MCF 10A (cell line): ENCODE results near the gene AP1S2. TPM values are rescaled to one million over a fixed set of nuclear protein-coding genes. Genes with fewer than 3 reads are reported as not detected.

Experiments used
- BruUV-seq: library from RNA; stranded (reverse); fragments of 400-500 nt; replicated peaks from 2 replicates; lab custom pipeline; 2021; lab: Mats Ljungman, UMichigan
- CTCF ChIA-PET: fragments of 300-600 bp; sonication (Branson Sonifier 250); formaldehyde crosslinking; extraction: SDS; loops from one replicate; lab custom pipeline; 2021; ENCODE audit warnings: antibody characterized with exemption, inconsistent platforms; lab: Yijun Ruan, JAX
- POLR2A ChIA-PET: fragments of 300-600, 350-650 bp; sonication (Branson Sonifier 250); formaldehyde crosslinking; extraction: SDS; loops from one replicate; lab custom pipeline; 2020; ENCODE audit warnings: antibody characterized with exemption, inconsistent platforms; lab: Yijun Ruan, JAX
- DNase-seq: peaks from one replicate; pipeline ENCODE4 v3.0.0-alpha.2; 2018; ENCODE audit not compliant: unreplicated experiment
- H3K27ac Mint-ChIP-seq: one replicate; pipeline ENCODE4 v1.8.0; 2022; ENCODE audit warnings: mild to moderate bottlenecking, low read depth, mixed read lengths; ENCODE audit not compliant: unreplicated experiment
- H3K27me3 Mint-ChIP-seq: one replicate; pipeline ENCODE4 v1.8.0; 2022; ENCODE audit warnings: mixed read lengths; ENCODE audit not compliant: insufficient read depth, unreplicated experiment
- H3K36me3 Mint-ChIP-seq: one replicate; pipeline ENCODE4 v1.8.0; 2022; ENCODE audit warnings: mild to moderate bottlenecking, moderate library complexity, mixed read lengths; ENCODE audit not compliant: insufficient read depth, unreplicated experiment
- H3K4me1 Mint-ChIP-seq: one replicate; pipeline ENCODE4 v1.8.0; 2022; ENCODE audit warnings: mixed read lengths; ENCODE audit not compliant: insufficient read depth, unreplicated experiment
- H3K4me3 Mint-ChIP-seq: one replicate; pipeline ENCODE4 v1.8.0; 2022; ENCODE audit warnings: mild to moderate bottlenecking, moderate library complexity, mixed read lengths; ENCODE audit not compliant: unreplicated experiment
- H3K9me3 Mint-ChIP-seq: one replicate; pipeline ENCODE4 v1.8.0; 2022; ENCODE audit warnings: mixed read lengths; ENCODE audit not compliant: unreplicated experiment
- intact Hi-C: fragments of 100-400 bp; cut with micrococcal nuclease; formaldehyde crosslinking; loops from 2 replicates; pipeline ENCODE4 v1.14.1; 2022
- total RNA-seq: library from RNA; stranded (reverse); gene quantifications from 2 replicates; pipeline ENCODE4 v1.2.3, GENCODE V29; 2022
- TF ChIP-seq, protein P1 (sequence below): fragments of 200-600 bp; IDR thresholded peaks from one replicate; pipeline ENCODE4 v1.8.0; 2022; ENCODE audit warnings: antibody characterized with exemption, mild to moderate bottlenecking; ENCODE audit not compliant: unreplicated experiment

The AP1S2 gene
- total RNA-seq, 1 experiment from 2014 or later, result 9.4 TPM

DNA sequence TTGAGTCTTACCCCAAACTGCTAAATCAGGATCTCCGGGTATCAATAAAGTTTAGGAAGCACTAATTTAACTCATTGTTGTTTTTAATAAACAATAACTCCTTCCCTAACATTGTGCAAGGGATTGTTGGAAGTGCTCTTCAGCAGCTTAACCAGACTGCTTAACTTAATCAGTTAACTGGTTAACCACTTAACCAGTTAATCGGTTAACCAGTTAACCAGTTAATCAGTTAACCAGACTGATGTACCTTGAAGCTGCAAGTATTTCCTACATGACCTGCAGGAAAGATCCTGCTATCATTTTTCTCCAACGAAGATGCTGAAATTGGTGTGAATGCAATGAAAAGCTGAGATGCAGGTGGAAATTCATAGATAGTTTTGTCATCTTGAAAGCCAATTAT is 40.1 kb upstream of the AP1S2 start:
- Mint-ChIP-seq H3K9me3 (no peaks in the 10 kb centered on the region), H3K27me3 (peaks cover 39% of the 10 kb centered on the region), H3K27ac (no peak overlapping the region), H3K36me3 (peaks cover 5% of the 10 kb centered on the region), H3K4me3 (no peak overlapping the region), H3K4me1 (no peaks in the 10 kb centered on the region)
- DNase-seq, result no peak
- ChIA-PET POLR2A (interaction anchor here (0.6 kb wide), 1 partner anchor 538 kb away, joined by 3 read pairs; no protein-coding TSS in a partner anchor), CTCF (interaction anchor here (0.6 kb wide), 1 partner anchor 74 kb away, joined by 3 read pairs; no protein-coding TSS in a partner anchor)
- no TSS peak for BruUV-seq
- TF ChIP-seq, protein P1, sequence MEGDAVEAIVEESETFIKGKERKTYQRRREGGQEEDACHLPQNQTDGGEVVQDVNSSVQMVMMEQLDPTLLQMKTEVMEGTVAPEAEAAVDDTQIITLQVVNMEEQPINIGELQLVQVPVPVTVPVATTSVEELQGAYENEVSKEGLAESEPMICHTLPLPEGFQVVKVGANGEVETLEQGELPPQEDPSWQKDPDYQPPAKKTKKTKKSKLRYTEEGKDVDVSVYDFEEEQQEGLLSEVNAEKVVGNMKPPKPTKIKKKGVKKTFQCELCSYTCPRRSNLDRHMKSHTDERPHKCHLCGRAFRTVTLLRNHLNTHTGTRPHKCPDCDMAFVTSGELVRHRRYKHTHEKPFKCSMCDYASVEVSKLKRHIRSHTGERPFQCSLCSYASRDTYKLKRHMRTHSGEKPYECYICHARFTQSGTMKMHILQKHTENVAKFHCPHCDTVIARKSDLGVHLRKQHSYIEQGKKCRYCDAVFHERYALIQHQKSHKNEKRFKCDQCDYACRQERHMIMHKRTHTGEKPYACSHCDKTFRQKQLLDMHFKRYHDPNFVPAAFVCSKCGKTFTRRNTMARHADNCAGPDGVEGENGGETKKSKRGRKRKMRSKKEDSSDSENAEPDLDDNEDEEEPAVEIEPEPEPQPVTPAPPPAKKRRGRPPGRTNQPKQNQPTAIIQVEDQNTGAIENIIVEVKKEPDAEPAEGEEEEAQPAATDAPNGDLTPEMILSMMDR, result no peak
- intact Hi-C loops, result no loop called here

DNA sequence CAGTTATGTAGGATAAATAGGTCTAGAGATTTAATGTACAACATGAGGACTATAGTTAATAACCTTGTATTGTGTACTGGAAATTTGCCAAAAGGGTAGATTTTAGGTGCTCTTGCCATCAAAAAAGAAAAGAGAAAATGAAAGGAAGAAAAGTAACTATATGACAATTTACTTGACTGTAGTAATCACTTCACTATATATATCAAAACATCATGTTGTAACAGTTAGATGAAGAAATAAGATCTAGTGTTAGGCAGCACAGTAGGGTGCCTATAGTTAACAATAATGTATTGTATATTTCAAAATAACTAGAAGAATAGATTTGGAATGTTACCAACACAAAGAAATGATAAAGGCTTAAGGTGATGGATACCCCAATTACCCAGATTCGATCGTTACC is 35.9 kb upstream of the AP1S2 start:
- Mint-ChIP-seq H3K27ac (no peak overlapping the region), H3K4me3 (no peak overlapping the region)
- BruUV-seq, result no TSS peak

DNA sequence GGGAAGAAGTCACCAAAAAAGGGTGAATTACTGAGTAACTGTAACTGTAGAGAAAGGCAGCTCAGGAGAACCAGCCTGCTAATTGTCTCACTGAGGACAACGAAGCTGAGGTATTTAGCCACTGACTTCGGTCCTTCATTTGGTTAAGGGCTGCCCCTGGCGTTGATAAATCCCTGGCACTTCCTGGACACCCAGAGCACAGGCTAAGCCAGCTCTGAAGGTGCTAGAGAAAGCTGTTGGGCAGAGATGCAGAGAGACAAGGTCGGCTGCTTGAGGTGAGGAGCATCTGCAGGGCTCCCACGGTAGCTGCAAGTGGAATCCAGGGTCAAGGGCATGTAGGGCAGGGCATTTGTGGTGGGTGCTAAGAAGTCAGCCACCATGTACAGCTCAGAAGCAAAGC is 33.4 kb upstream of the AP1S2 start:
- CTCF ChIA-PET, result no interaction called here
- peaks cover 71% of the 10 kb centered on the region for H3K27me3 Mint-ChIP-seq

More for the DNA sequence above, 35.9 kb upstream of the AP1S2 start:
- H3K27me3 Mint-ChIP-seq, result peaks cover 70% of the 10 kb centered on the region
- H3K36me3 Mint-ChIP-seq, result no peaks in the 10 kb centered on the region
- POLR2A ChIA-PET, result no interaction called here
- CTCF ChIA-PET, result no interaction called here
- intact Hi-C loops, result no loop called here
- no peaks in the 10 kb centered on the region for H3K9me3 Mint-ChIP-seq
- H3K4me1 Mint-ChIP-seq, result no peaks in the 10 kb centered on the region
- TF ChIP-seq, protein P1, result no peak
- DNase-seq, result no peak

DNA sequence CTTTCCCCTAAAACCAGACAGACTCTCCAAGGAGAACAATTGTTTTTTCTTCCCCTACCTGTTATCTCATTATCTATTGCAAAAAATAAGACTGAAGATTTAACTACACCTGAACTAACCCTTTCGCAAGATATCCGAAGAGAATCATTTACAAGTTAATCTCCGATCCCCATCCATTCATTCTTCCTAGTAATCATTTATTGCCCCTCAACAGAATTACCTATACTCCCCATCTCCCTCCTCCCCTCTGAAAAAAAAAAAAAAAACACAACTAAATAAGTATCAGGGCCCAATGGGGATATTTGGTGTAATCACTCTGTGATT is 28.9 kb upstream of the AP1S2 start:
- peaks cover 4% of the 10 kb centered on the region for H3K9me3 Mint-ChIP-seq
- H3K4me3 Mint-ChIP-seq, result no peak overlapping the region
- ChIA-PET CTCF (no interaction called here), POLR2A (no interaction called here)
- peaks cover 61% of the 10 kb centered on the region for H3K27me3 Mint-ChIP-seq
- no TSS peak for BruUV-seq
- H3K4me1 Mint-ChIP-seq, result no peaks in the 10 kb centered on the region
- H3K36me3 Mint-ChIP-seq, result no peaks in the 10 kb centered on the region
- intact Hi-C loops, result no loop called here
- no peak overlapping the region for H3K27ac Mint-ChIP-seq
- no peak for DNase-seq
- TF ChIP-seq, protein P1, result no peak

More for the DNA sequence above, 33.4 kb upstream of the AP1S2 start:
- Mint-ChIP-seq H3K4me1 (no peaks in the 10 kb centered on the region), H3K27ac (no peak overlapping the region), H3K9me3 (no peaks in the 10 kb centered on the region), H3K4me3 (no peak overlapping the region), H3K36me3 (no peaks in the 10 kb centered on the region)
- TF ChIP-seq, protein P1, result no peak
- intact Hi-C loops, result no loop called here
- BruUV-seq, result no TSS peak
- DNase-seq, result no peak
- POLR2A ChIA-PET, result no interaction called here
